Ovary (tissue), 9 donors: ENCODE data around the gene IQSEC2. TPM values are rescaled to one million over a fixed set of nuclear protein-coding genes. Genes with fewer than 3 reads are reported as not detected.

ENCODE experiments used
- DNase-seq, 5 donors: peaks; one replicate each; pipeline ENCODE4 v3.0.0-alpha.2; 2019 to 2020
- H3K27ac ChIP-seq, 2 donors: fragments of 200-600 bp; one replicate each; pipeline versions ENCODE4 v1.5.1 to v1.8.0; 2019 to 2022
- H3K27me3 ChIP-seq: fragments of 200-600 bp; one replicate; pipeline ENCODE4 v1.8.0; 2022
- H3K36me3 ChIP-seq: fragments of 200-600 bp; sonication (generic); one replicate; pipeline ENCODE4 v1.5.1; 2019
- H3K4me1 ChIP-seq: one replicate; pipeline ENCODE4 v1.8.1; 2013; ENCODE audit warnings: mild to moderate bottlenecking, moderate library complexity; ENCODE audit not compliant: insufficient read depth
- H3K4me3 ChIP-seq: fragments of 200-600 bp; sonication (generic); one replicate; pipeline ENCODE4 v1.5.1; 2017
- H3K9me3 ChIP-seq, 2 donors: fragments of 200-600 bp in 1 of 2; sonication (generic) in 1 of 2; one replicate each; pipeline versions ENCODE4 v1.5.1 to v1.8.1; 2013 to 2019; ENCODE audit warnings: mild to moderate bottlenecking in 1 of 2, moderate library complexity in 1 of 2
- CTCF ChIP-seq, 3 donors: fragments of 450-650 bp in 2 of 3; fragments of 200-600 bp in 1 of 3; IDR thresholded peaks; one replicate each; pipeline versions ENCODE4 v1.5.1 to v1.8.0; 2016 to 2022; ENCODE audit warnings: antibody characterized with exemption in 3 of 3, mild to moderate bottlenecking in 1 of 3
- EP300 ChIP-seq: sonication (generic); formaldehyde crosslinking; IDR thresholded peaks from one replicate; pipeline ENCODE4 v1.6.1; 2017; ENCODE audit warnings: antibody characterized with exemption
- POLR2A ChIP-seq: fragments of 450-650 bp; IDR thresholded peaks from one replicate; pipeline ENCODE4 v1.6.1; 2017; ENCODE audit warnings: antibody characterized with exemption, mild to moderate bottlenecking, moderate library complexity
- WGBS, 3 donors: extraction: QIAGEN DNeasy Blood & Tissue Kit in 1 of 3; methylation state at CpG; one replicate each; pipeline versions ENCODE4 v1.1.5 to v1.1.7; 2013 to 2017; 5-methylcytosine and 5-hydroxymethylcytosine counted together
- intact Hi-C, 4 donors: fragments of 100-400 bp; cut with DNase I; formaldehyde crosslinking; loops; one replicate each; pipeline versions ENCODE4 v1.11.0 to v1.15.1; 2022 to 2023
- polyA plus RNA-seq, 2 donors: library from polyadenylated mRNA; stranded (reverse); fragments of 200-250 nt in 1 of 2; fragments of 350-450 nt in 1 of 2; fragmentation: Illumina TruSeq in 1 of 2; extraction: RNeasy Lipid Tissue Mini Kit (QIAGEN cat#74804) in 1 of 2; gene quantifications; one replicate each; pipeline ENCODE4 v1.2.3, GENCODE V29; 2013 to 2014
- total RNA-seq, 7 donors: library from RNA; depleted of rRNA in 2 of 7; stranded (reverse); fragments of >200 nt in 2 of 7; fragmentation: NEBNext Ultra II Directional in 3 of 7; extraction: Animal tissue kit (Norgen Biotek cat#: 25700) in 3 of 7; gene quantifications; one replicate each; pipeline versions ENCODE4 v1.1.0 to v1.2.4, GENCODE V29; 2016 to 2023
- donor health status: DM: no; HTN: no; CAD: no; lungs with moderate emphysema.
- donor health status: DM: no; HTN: no; CAD: no.
- donor health status: Bipolar disorder and iron deficiency.
- donor health status: DM: yes; HTN: yes; CAD: no.
- donor health status: DM: no; HTN: no; CAD: no.
- donor health status: DM: yes; HTN: yes; CAD: no.

The IQSEC2 gene
- total and polyA plus RNA-seq, 9 donors: 8.2 to 20.1 (median 11.9) TPM

- intact Hi-C loops: no loop called here
- H3K36me3 ChIP-seq: no peaks in the 10 kb centered on the region
- no peak overlapping the region for H3K4me3 ChIP-seq
- WGBS, 3 donors: 46 to 53% (median 47%) methylated on average over 14 of the region's 14 CpGs
- H3K27ac ChIP-seq: no peak overlapping the region
- H3K9me3 ChIP-seq: no peaks in the 10 kb centered on the region
- no peak for DNase-seq
- H3K27me3 ChIP-seq: no peaks in the 10 kb centered on the region
- H3K4me1 ChIP-seq: peaks cover 10% of the 10 kb centered on the region
- TF ChIP-seq POLR2A: no peak
Observed at GRCh38 chrX:53279296-53280237, 1.8 kb downstream of the IQSEC2 start.

- no peak for DNase-seq
- Histone ChIP-seq H3K4me1 (no peaks in the 10 kb centered on the region), H3K27ac (no peak overlapping the region), H3K27me3 (no peaks in the 10 kb centered on the region), H3K9me3 (no peaks in the 10 kb centered on the region), H3K4me3 (no peak overlapping the region), H3K36me3 (no peaks in the 10 kb centered on the region)
- intact Hi-C loops: no loop called here
- TF ChIP-seq POLR2A (no peak), CTCF (IDR thresholded peaks at IDR 0.05) (no peak), EP300 (no peak)
- WGBS, 3 donors: 63 to 66% (median 64%) methylated on average over 8 of the region's 8 CpGs
Observed at GRCh38 chrX:53272808-53273337, 8.5 kb downstream of the IQSEC2 start.

- no peak overlapping the region for H3K4me3 ChIP-seq
- H3K4me1 ChIP-seq: no peaks in the 10 kb centered on the region
- DNase-seq: no peak
- 73 to 79% (median 76%) methylated on average over 14 of the region's 14 CpGs for WGBS, 3 donors
- no peak overlapping the region for H3K27ac ChIP-seq
- TF ChIP-seq POLR2A: no peak
- TF ChIP-seq EP300: no peak
- TF ChIP-seq CTCF (IDR thresholded peaks at IDR 0.05): no peak
- intact Hi-C loops: no loop called here
- no peaks in the 10 kb centered on the region for H3K9me3 ChIP-seq
- no peaks in the 10 kb centered on the region for H3K36me3 ChIP-seq
- no peaks in the 10 kb centered on the region for H3K27me3 ChIP-seq
Observed at GRCh38 chrX:53269536-53270107, 11.8 kb downstream of the IQSEC2 start.

GRCh38 chrX:53268173-53268572 is 13.2 kb downstream of the IQSEC2 start:
- no peak for TF ChIP-seq EP300
- no peak for TF ChIP-seq CTCF (IDR thresholded peaks at IDR 0.05)
- no peak for TF ChIP-seq POLR2A
- H3K4me3 ChIP-seq: no peak overlapping the region
- intact Hi-C loops: no loop called here
- no peak for DNase-seq
- H3K9me3 ChIP-seq: no peaks in the 10 kb centered on the region
- H3K4me1 ChIP-seq: no peaks in the 10 kb centered on the region
- H3K27ac ChIP-seq: no peak overlapping the region
- H3K27me3 ChIP-seq: no peaks in the 10 kb centered on the region
- WGBS, 3 donors: 67 to 80% (median 75%) methylated on average over 7 of the region's 7 CpGs
- no peaks in the 10 kb centered on the region for H3K36me3 ChIP-seq

- no peaks in the 10 kb centered on the region for H3K36me3 ChIP-seq
- no peaks in the 10 kb centered on the region for H3K27me3 ChIP-seq
- TF ChIP-seq CTCF (IDR thresholded peaks at IDR 0.05) (no peak), EP300 (no peak), POLR2A (no peak)
- WGBS, 3 donors: 54 to 72% (median 70%) methylated on average over 11 of the region's 11 CpGs
- no peaks in the 10 kb centered on the region for H3K4me1 ChIP-seq
- intact Hi-C loops: no loop called here
- no peak overlapping the region for H3K27ac ChIP-seq
- no peaks in the 10 kb centered on the region for H3K9me3 ChIP-seq
- no peak for DNase-seq
- no peak overlapping the region for H3K4me3 ChIP-seq
Observed at GRCh38 chrX:53266914-53267313, 14.5 kb downstream of the IQSEC2 start.
